A549 (cell line): Measurements from ENCODE around the gene STAG3. TPM values are rescaled to one million over a fixed set of nuclear protein-coding genes. Genes with fewer than 3 reads are reported as not detected.

Experiments
- ATAC-seq, 2 experiments: fragments of 200-7000 bp in 1 of 2; fragments of >200 bp in 1 of 2; cut with Nextera tagmentation in 1 of 2; cut with Tn5 transposase in 1 of 2; 3 replicates each; pipeline versions ENCODE4 v1.8.0 to v1.9.1; 2018 to 2020; ENCODE audit warnings: mild to moderate bottlenecking in 1 of 2, moderate library complexity in 1 of 2
- CTCF ChIA-PET: fragments of 300-600 bp; sonication (Branson Sonifier 250); formaldehyde crosslinking; extraction: SDS; loops from one replicate; lab custom pipeline; 2021; ENCODE audit warnings: antibody characterized with exemption, inconsistent platforms; lab: Yijun Ruan, JAX
- POLR2A ChIA-PET: fragments of 350-600 bp; formaldehyde crosslinking; extraction: SDS; loops from one replicate; lab custom pipeline; 2021; ENCODE audit warnings: antibody characterized with exemption, inconsistent platforms; lab: Yijun Ruan, JAX
- DNase-seq, 2 experiments: peaks; one replicate each; pipeline versions ENCODE4 v3.0.0 to v3.0.0-alpha.2; 2011 to 2016; ENCODE audit warnings: low read depth in 1 of 2, low spot score in 1 of 2
- FAIRE-seq: peaks from 2 replicates; lab custom pipeline; 2011; peaks lifted over from hg19 to GRCh38; lab: Jason Lieb, UNC
- H3K27ac ChIP-seq, 2 experiments: fragments of >200 bp; sonication (Bioruptor Twin); formaldehyde crosslinking; 3 replicates each; pipeline ENCODE4 v1.5.1; 2016 to 2017
- H3K4me1 ChIP-seq: fragments of >200 bp; sonication (Bioruptor Twin); formaldehyde crosslinking; 3 replicates; pipeline ENCODE4 v1.6.1; 2016
- H3K4me2 ChIP-seq: fragments of >200 bp; sonication (Bioruptor Twin); formaldehyde crosslinking; 3 replicates; pipeline ENCODE4 v1.6.1; 2016
- H3K4me3 ChIP-seq: fragments of >200 bp; sonication (Bioruptor Twin); formaldehyde crosslinking; 3 replicates; pipeline ENCODE4 v1.5.1; 2016
- H3K9me3 ChIP-seq: fragments of >200 bp; sonication (Bioruptor Twin); formaldehyde crosslinking; 3 replicates; pipeline ENCODE4 v1.6.1; 2016
- CBX2 ChIP-seq: fragments of 200-600 bp; sonication (generic); IDR thresholded peaks from 2 replicates; pipeline ENCODE4 v1.6.1; 2016; ENCODE audit warnings: low read depth, mild to moderate bottlenecking, borderline replicate concordance
- CEBPB ChIP-seq, 2 experiments: fragments of >200 bp in 1 of 2; sonication (Bioruptor Twin) in 1 of 2; formaldehyde crosslinking in 1 of 2; IDR thresholded peaks; 2 replicates each; pipeline ENCODE4 v1.6.1; 2012 to 2016
- CHD2 ChIP-seq: fragments of 150-350 bp; IDR thresholded peaks from 2 replicates; pipeline ENCODE4 v1.6.1; 2014; ENCODE audit warnings: low read length; ENCODE audit not compliant: partially characterized antibody
- CHD4 ChIP-seq: fragments of 200-600 bp; sonication (generic); IDR thresholded peaks from 2 replicates; pipeline ENCODE4 v1.6.1; 2016; ENCODE audit warnings: antibody characterized with exemption, mild to moderate bottlenecking, borderline replicate concordance
- CTCF ChIP-seq: fragments of >200 bp; sonication (Bioruptor Twin); formaldehyde crosslinking; IDR thresholded peaks from 3 replicates; pipeline ENCODE4 v1.5.1; 2016
- ELK1 ChIP-seq: fragments of 150-350 bp; IDR thresholded peaks from 2 replicates; pipeline ENCODE4 v1.6.1; 2014; ENCODE audit warnings: low read depth, mild to moderate bottlenecking, low read length
- ESRRA ChIP-seq: fragments of 150-350 bp; IDR thresholded peaks from 2 replicates; pipeline ENCODE4 v1.6.1; 2014; ENCODE audit warnings: mild to moderate bottlenecking, low read length, borderline replicate concordance
- FOSB ChIP-seq: fragments of 250-450 bp; sonication (Bioruptor Pico); IDR thresholded peaks from 2 replicates; pipeline ENCODE4 v1.5.0; 2020; ENCODE audit warnings: mild to moderate bottlenecking, moderate library complexity
- FOSL2 ChIP-seq, 2 experiments: fragments of 450-650 bp in 1 of 2; fragments of >200 bp in 1 of 2; sonication (Bioruptor Twin) in 1 of 2; formaldehyde crosslinking; IDR thresholded peaks; 2 replicates each; pipeline versions ENCODE4 v1.5.0 to v1.6.1; 2016 to 2020; ENCODE audit warnings: mild to moderate bottlenecking in 1 of 2, moderate library complexity in 1 of 2
- FOXS1 ChIP-seq: fragments of 250-450 bp; sonication (Bioruptor Pico); IDR thresholded peaks from 2 replicates; pipeline ENCODE4 v1.5.0; 2020; ENCODE audit warnings: mild to moderate bottlenecking, moderate library complexity
- GATA3 ChIP-seq: IDR thresholded peaks from 2 replicates; pipeline ENCODE4 v1.6.1; 2012; ENCODE audit warnings: borderline replicate concordance
- HOXB13 ChIP-seq: fragments of 250-450 bp; sonication (Bioruptor Pico); IDR thresholded peaks from 2 replicates; pipeline ENCODE4 v1.5.0; 2020; ENCODE audit warnings: low read depth, mild to moderate bottlenecking, moderate library complexity
- JUNB ChIP-seq: fragments of >200 bp; sonication (Bioruptor Twin); formaldehyde crosslinking; IDR thresholded peaks from 2 replicates; pipeline ENCODE4 v1.6.1; 2016
- KDM1A ChIP-seq: fragments of 200-600 bp; sonication (generic); IDR thresholded peaks from 2 replicates; pipeline ENCODE4 v1.6.1; 2016; ENCODE audit warnings: low read depth, mild to moderate bottlenecking
- MAFK ChIP-seq: fragments of 450-650 bp; IDR thresholded peaks from 2 replicates; pipeline ENCODE4 v1.6.1; 2014; ENCODE audit not compliant: partially characterized antibody
- MYC ChIP-seq: IDR thresholded peaks from 2 replicates; pipeline ENCODE4 v1.6.1; 2012; ENCODE audit warnings: mild to moderate bottlenecking, inconsistent platforms, low read length, improper control_type of control experiment, borderline replicate concordance
- PBX3 ChIP-seq: IDR thresholded peaks from 2 replicates; pipeline ENCODE4 v1.6.1; 2012
- RAD21 ChIP-seq, 2 experiments: fragments of >200 bp in 1 of 2; sonication (Bioruptor Twin) in 1 of 2; formaldehyde crosslinking in 1 of 2; IDR thresholded peaks in 1 of 2; conservative IDR thresholded peaks in 1 of 2; 2 replicates in 1 of 2; 3 replicates in 1 of 2; pipeline ENCODE4 v1.6.1; 2012 to 2018; ENCODE audit warnings: inconsistent platforms in 1 of 2
- REST ChIP-seq: fragments of 200-600 bp; sonication (generic); IDR thresholded peaks from 2 replicates; pipeline ENCODE4 v1.6.1; 2016; ENCODE audit warnings: antibody characterized with exemption, mild to moderate bottlenecking, moderate library complexity
- RFX5 ChIP-seq: fragments of 450-650 bp; IDR thresholded peaks from 2 replicates; pipeline ENCODE4 v1.7.1; 2014; ENCODE audit warnings: antibody characterized with exemption, mild to moderate bottlenecking, moderate library complexity
- SMC3 ChIP-seq: fragments of >200 bp; sonication (Bioruptor Twin); formaldehyde crosslinking; IDR thresholded peaks from 3 replicates; pipeline ENCODE4 v1.6.1; 2018; ENCODE audit warnings: inconsistent platforms
- TFCP2L1 ChIP-seq: fragments of 250-450 bp; sonication (Bioruptor Pico); IDR thresholded peaks from 2 replicates; pipeline ENCODE4 v1.5.0; 2021; ENCODE audit warnings: mild to moderate bottlenecking
- TP53 ChIP-seq: fragments of 250-450 bp; sonication (Bioruptor Pico); IDR thresholded peaks from 2 replicates; pipeline ENCODE4 v1.5.0; 2021; ENCODE audit warnings: mild to moderate bottlenecking, moderate library complexity
- USF2 ChIP-seq: fragments of 450-650 bp; IDR thresholded peaks from 2 replicates; pipeline ENCODE4 v1.6.1; 2014; ENCODE audit warnings: antibody characterized with exemption
- ZC3H11A ChIP-seq: fragments of 450-650 bp; IDR thresholded peaks from 2 replicates; pipeline ENCODE4 v1.6.1; 2014; ENCODE audit warnings: antibody characterized with exemption, mild to moderate bottlenecking
- WGBS: methylation state at CpG from one replicate; pipeline ENCODE4 v1.1.6; 2017; ENCODE audit errors: missing lambda C conversion rate; 5-methylcytosine and 5-hydroxymethylcytosine counted together
- polyA plus RNA-seq, 4 experiments: library from polyadenylated mRNA; depleted of rRNA in 3 of 4; stranded (reverse); fragments of >200 nt; fragmentation: RNase III in 1 of 4; extraction: RNeasy Plus Mini Kit Qiagen cat#74134 plus additional on column Dnase treatment in 1 of 4; gene quantifications; 2 replicates in 3 of 4; 3 replicates in 1 of 4; pipeline ENCODE4 v1.2.3, GENCODE V29; 2011 to 2017

The STAG3 gene
- polyA plus RNA-seq, 2 of the 4 experiments (the other 2 are of a cell fraction), result 0.25 to 0.50 TPM

GRCh38 chr7:100185726-100186125 lies 8.0 kb downstream of the STAG3 start:
- ChIA-PET CTCF (interaction anchor here (0.8 to 3.4 kb wide), 3 partner anchors 9 to 53 kb away, joined by 3 to 12 read pairs (median 4); no protein-coding TSS in a partner anchor), POLR2A (no interaction called here)
- 86% methylated on average over 2 of the region's 2 CpGs for whole genome bisulfite sequencing
- Histone ChIP-seq H3K4me3 (no peak overlapping the region), H3K4me1 (peaks cover 4% of the 10 kb centered on the region; the same call in 2 of the 3 replicates), H3K27ac (no peak overlapping the region), H3K4me2 (no peak overlapping the region), H3K9me3 (no peaks in the 10 kb centered on the region)
- no peak for ATAC-seq
- TF ChIP-seq ZC3H11A (no peak), CHD4 (no peak), PBX3 (no peak), SMC3 (no peak), MYC (no peak), GATA3 (no peak), FOXS1 (CRISPR knock-in tag) (no peak), KDM1A (no peak), CBX2 (no peak), REST (no peak), ESRRA (no peak), MAFK (no peak), TP53 (no peak), TFCP2L1 (CRISPR knock-in tag) (no peak)
- DNase-seq, result no peak
- no peak for FAIRE-seq

GRCh38 chr7:100189061-100189460 lies 11.3 kb downstream of the STAG3 start:
- no peak for FAIRE-seq

GRCh38 chr7:100190048-100190711 lies 12.5 kb downstream of the STAG3 start:
- ChIA-PET POLR2A (interaction anchor here (1.0 kb wide), 1 partner anchor 239 kb away, joined by 3 read pairs; the partner anchor contains the start of gene ZCWPW1), CTCF (interaction anchor here (0.6 to 3.9 kb wide), 21 partner anchors 11 to 222 kb away, joined by 3 to 29 read pairs (median 5); partner anchors contain the start of genes GPC2, PVRIG and STAG3)
- H3K9me3 ChIP-seq, result no peaks in the 10 kb centered on the region
- H3K4me1 ChIP-seq, result peaks cover 4% of the 10 kb centered on the region; the same call in 2 of the 3 replicates
- H3K27ac ChIP-seq, result peak overlapping the region; percentile 62 to 63; a peak in 3 of 6 replicates
- ATAC-seq (peak; percentile 84 to 89), FAIRE-seq (peak; percentile 77), DNase-seq (peak; percentile 58 to 60)
- H3K4me3 ChIP-seq, result no peak overlapping the region
- peak overlapping the region; percentile 38; the same call in 2 of the 3 replicates for H3K4me2 ChIP-seq
- 37% methylated on average over 4 of the region's 4 CpGs for WGBS
- peak; percentile 54 to 62; a peak in 4 of 5 replicates for TF ChIP-seq RAD21 (conservative IDR thresholded peaks at IDR 0.05 in 1 of 2, IDR thresholded peaks at IDR 0.05 in 1 of 2)
- TF ChIP-seq FOSL2 (IDR thresholded peaks at IDR 0.05), result no peak
- TF ChIP-seq FOSL2 (CRISPR knock-in tag; IDR thresholded peaks at IDR 0.05), result no peak
- no peak for TF ChIP-seq FOXS1 (CRISPR knock-in tag)
- peak; percentile 63 for TF ChIP-seq CTCF
- no peak for TF ChIP-seq USF2
- TF ChIP-seq ELK1, result no peak
- TF ChIP-seq ZC3H11A, result no peak
- no peak for TF ChIP-seq HOXB13 (CRISPR knock-in tag)
- TF ChIP-seq CEBPB (IDR thresholded peaks at IDR 0.05), result peak in 1 of 2 experiments; percentile 59; a peak in 1 of 4 replicates

More at GRCh38 chr7:100189061-100189460, 11.3 kb downstream of the STAG3 start:
- H3K4me3 ChIP-seq, result no peak overlapping the region
- DNase-seq (no peak), ATAC-seq (peak; percentile 54 to 73; a peak in 3 of 6 replicates)
- H3K4me2 ChIP-seq, result no peak overlapping the region
- TF ChIP-seq CHD2 (no peak), FOSB (no peak), RFX5 (no peak), JUNB (no peak), ZC3H11A (no peak)
- ChIA-PET POLR2A (no interaction called here), CTCF (interaction anchor here (1.2 to 3.9 kb wide), 7 partner anchors 10 to 158 kb away, joined by 3 to 29 read pairs (median 5); no protein-coding TSS in a partner anchor)
- H3K27ac ChIP-seq, result no peak overlapping the region
- WGBS, result 57% methylated on average over 3 of the region's 3 CpGs
- no peaks in the 10 kb centered on the region for H3K9me3 ChIP-seq
- H3K4me1 ChIP-seq, result peaks cover 4% of the 10 kb centered on the region; the same call in 2 of the 3 replicates
